Fibroblast of lung (primary cell): ENCODE results near the gene CELF5. TPM values are rescaled to one million over a fixed set of nuclear protein-coding genes. Genes with fewer than 3 reads are reported as not detected.

ENCODE experiments used
- DNase-seq, 2 donors: peaks; one replicate each; pipeline versions ENCODE4 v3.0.0 to v3.0.0-alpha.2; 2010; ENCODE audit warnings: low read depth in 2 of 2
- H2AFZ ChIP-seq: 2 replicates; pipeline ENCODE4 v1.5.1; 2012; ENCODE audit warnings: low read length, control low read depth, inconsistent platforms
- H3K27ac ChIP-seq: 2 replicates; pipeline ENCODE4 v1.5.1; 2011; ENCODE audit warnings: low read length, control low read depth; ENCODE audit not compliant: insufficient read depth
- H3K27me3 ChIP-seq: 2 replicates; pipeline ENCODE4 v1.5.1; 2011; ENCODE audit warnings: mild to moderate bottlenecking, low read length; ENCODE audit not compliant: control insufficient read depth, insufficient read depth
- H3K36me3 ChIP-seq: 2 replicates; pipeline ENCODE4 v1.5.1; 2011; ENCODE audit warnings: low read length; ENCODE audit not compliant: control insufficient read depth, insufficient read depth
- H3K4me1 ChIP-seq: 2 replicates; pipeline ENCODE4 v1.5.1; 2011; ENCODE audit warnings: low read length; ENCODE audit not compliant: control insufficient read depth, insufficient read depth; ENCODE audit errors: extremely low read depth
- H3K4me2 ChIP-seq: 2 replicates; pipeline ENCODE4 v1.5.1; 2011; ENCODE audit warnings: low read length, control low read depth; ENCODE audit not compliant: insufficient read depth; ENCODE audit errors: extremely low read depth
- H3K4me3 ChIP-seq, 4 experiments: fragments of 200-600 bp in 1 of 4; sonication (generic) in 1 of 4; replicated peaks in 1 of 4; 2 replicates each; pipeline ENCODE4 v1.5.1; 2011 to 2016; ENCODE audit warnings: low read length in 4 of 4, low read depth in 3 of 4, mild to moderate bottlenecking in 3 of 4, control low read depth in 2 of 4, inconsistent platforms in 1 of 4, mixed read lengths in 1 of 4; ENCODE audit not compliant: insufficient read depth in 1 of 4; ENCODE audit errors: control extremely low read depth in 1 of 4
- H3K79me2 ChIP-seq: 2 replicates; pipeline ENCODE4 v1.5.1; 2012; ENCODE audit warnings: mild to moderate bottlenecking, low read length, inconsistent platforms; ENCODE audit not compliant: control insufficient read depth, insufficient read depth
- H3K9ac ChIP-seq: 2 replicates; pipeline ENCODE4 v1.5.1; 2011; ENCODE audit warnings: mild to moderate bottlenecking, low read length, control low read depth; ENCODE audit not compliant: insufficient read depth
- H3K9me3 ChIP-seq: 2 replicates; pipeline ENCODE4 v1.5.1; 2012; ENCODE audit warnings: low read depth, low read length; ENCODE audit not compliant: control insufficient read depth, insufficient read depth
- H4K20me1 ChIP-seq: 2 replicates; pipeline ENCODE4 v1.5.1; 2011; ENCODE audit warnings: low read length; ENCODE audit not compliant: control insufficient read depth, insufficient read depth; ENCODE audit errors: extremely low read depth
- CTCF ChIP-seq, 2 donors: IDR thresholded peaks in 1 of 2; conservative IDR thresholded peaks in 1 of 2; 1 replicate in 1 of 2; 2 replicates in 1 of 2; pipeline ENCODE4 v1.5.1; 2011 to 2012; ENCODE audit warnings: low read length in 2 of 2, control low read depth in 1 of 2, inconsistent platforms in 1 of 2, low read depth in 1 of 2, mild to moderate bottlenecking in 1 of 2
- EZH2 ChIP-seq: IDR thresholded peaks from 2 replicates; pipeline ENCODE4 v1.5.1; 2012; ENCODE audit warnings: low read length, control low read depth, mild to moderate bottlenecking; ENCODE audit errors: missing control alignments
- polyA plus RNA-seq, 2 donors: library from polyadenylated mRNA; depleted of rRNA in 1 of 2; stranded (reverse) in 1 of 2; unstranded in 1 of 2; fragments of >200 nt; gene quantifications; 2 replicates each; pipeline ENCODE4 v1.2.1, GENCODE V29; 2011 to 2012; ENCODE audit warnings: missing spikeins in 1 of 2
- total RNA-seq: library from RNA; depleted of rRNA; stranded (reverse); fragments of >200 nt; gene quantifications from 2 replicates; pipeline ENCODE4 v1.2.1, GENCODE V29; 2014

The CELF5 gene
- total and polyA plus RNA-seq, 2 donors (not counting 1 experiment from before 2014, with no cell fraction given), result under 0.01 TPM; not detected in 1

- Histone ChIP-seq H3K27me3 (no peaks in the 10 kb centered on the region), H2AFZ (no peak overlapping the region), H4K20me1 (no peaks in the 10 kb centered on the region), H3K27ac (no peak overlapping the region), H3K4me3 (no peak overlapping the region), H3K4me1 (no peaks in the 10 kb centered on the region), H3K36me3 (no peaks in the 10 kb centered on the region), H3K9me3 (no peaks in the 10 kb centered on the region), H3K9ac (no peak overlapping the region), H3K79me2 (no peaks in the 10 kb centered on the region), H3K4me2 (no peak overlapping the region)
- TF ChIP-seq CTCF (conservative IDR thresholded peaks at IDR 0.05 in 1 of 2, IDR thresholded peaks at IDR 0.05 in 1 of 2; ENCODE audit: low read depth in 1 of 2, low read length in 2 of 2) (no peak), EZH2 (no peak)
- no peak for DNase-seq
Measured at GRCh38 chr19:3254520-3254919, 30.1 kb downstream of the CELF5 start.

DNA sequence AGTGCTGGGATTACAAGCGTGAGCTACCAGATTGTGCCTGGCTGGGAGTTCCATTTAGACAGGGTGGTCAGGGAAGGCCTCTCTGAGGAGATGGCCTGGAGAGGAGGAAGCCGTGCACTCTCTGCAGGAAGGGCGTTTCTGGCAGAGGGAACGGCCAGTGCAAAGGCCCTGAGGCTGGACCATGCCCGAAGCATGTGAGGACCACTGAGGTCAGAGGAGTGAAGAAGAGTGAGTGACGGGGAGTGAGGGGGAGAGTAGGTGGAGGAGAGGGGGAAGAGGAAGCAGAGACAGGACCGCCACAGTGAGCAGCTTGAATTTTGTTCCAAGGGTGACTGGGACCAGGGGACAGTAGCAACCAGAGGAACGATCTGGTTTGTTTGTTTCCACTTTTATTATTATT lies 32.6 kb downstream of the CELF5 start:
- no peak overlapping the region for H3K4me3 ChIP-seq
- no peaks in the 10 kb centered on the region for H4K20me1 ChIP-seq
- no peaks in the 10 kb centered on the region for H3K27me3 ChIP-seq
- TF ChIP-seq EZH2 (no peak), CTCF (conservative IDR thresholded peaks at IDR 0.05 in 1 of 2, IDR thresholded peaks at IDR 0.05 in 1 of 2; ENCODE audit: low read depth in 1 of 2, low read length in 2 of 2) (no peak)
- no peak overlapping the region for H3K4me2 ChIP-seq
- H3K79me2 ChIP-seq, result no peaks in the 10 kb centered on the region
- H3K36me3 ChIP-seq, result no peaks in the 10 kb centered on the region
- no peak for DNase-seq
- H2AFZ ChIP-seq, result no peak overlapping the region
- no peak overlapping the region for H3K27ac ChIP-seq
- no peaks in the 10 kb centered on the region for H3K9me3 ChIP-seq
- H3K4me1 ChIP-seq, result no peaks in the 10 kb centered on the region
- H3K9ac ChIP-seq, result no peak overlapping the region

GRCh38 chr19:3262362-3262761 lies 37.9 kb downstream of the CELF5 start:
- DNase-seq, result no peak
- no peak overlapping the region for H3K9ac ChIP-seq
- H2AFZ ChIP-seq, result no peak overlapping the region
- H3K9me3 ChIP-seq, result no peaks in the 10 kb centered on the region
- TF ChIP-seq CTCF (conservative IDR thresholded peaks at IDR 0.05 in 1 of 2, IDR thresholded peaks at IDR 0.05 in 1 of 2; ENCODE audit: low read depth in 1 of 2, low read length in 2 of 2) (no peak), EZH2 (no peak)
- H3K36me3 ChIP-seq, result no peaks in the 10 kb centered on the region
- no peak overlapping the region for H3K4me2 ChIP-seq
- H3K4me3 ChIP-seq, result no peak overlapping the region
- H3K4me1 ChIP-seq, result no peaks in the 10 kb centered on the region
- no peaks in the 10 kb centered on the region for H4K20me1 ChIP-seq
- H3K27ac ChIP-seq, result no peak overlapping the region
- no peaks in the 10 kb centered on the region for H3K79me2 ChIP-seq
- H3K27me3 ChIP-seq, result peaks cover 7% of the 10 kb centered on the region
